AG10803 (cell line): ENCODE measurements around the gene DOC2B.
"Not testable (repeated sequence)": the region's sequence is repeated elsewhere in the genome, so short reads cannot be mapped to it uniquely, and the experiment has no call there.

Source experiments
- DNase-seq: peaks from one replicate; pipeline ENCODE4 v3.0.0; 2010; ENCODE audit warnings: low read depth
- H3K4me3 ChIP-seq: 2 replicates; pipeline ENCODE4 v1.5.1; 2011; ENCODE audit warnings: mild to moderate bottlenecking, low read length, control low read depth
- CTCF ChIP-seq: conservative IDR thresholded peaks from 2 replicates; pipeline ENCODE4 v1.5.1; 2011; ENCODE audit warnings: mild to moderate bottlenecking, low read length, control low read depth, inconsistent platforms

Gene DOC2B

GRCh38 chr17:206941-207560 is 25.6 kb upstream of the DOC2B start:
- no peak overlapping the region for H3K4me3 ChIP-seq
- DNase-seq, result no peak
- no peak for TF ChIP-seq CTCF

- DNase-seq, H3K4me3 ChIP-seq: not testable (repeated sequence)
Observed at GRCh38 chr17:206484-206883, 25.0 kb upstream of the DOC2B start.

GRCh38 chr17:205817-206216 is 24.4 kb upstream of the DOC2B start:
- H3K4me3 ChIP-seq, result no peak overlapping the region
- TF ChIP-seq CTCF, result no peak
- no peak for DNase-seq

GRCh38 chr17:205148-205669 is 23.8 kb upstream of the DOC2B start:
- TF ChIP-seq CTCF, result no peak
- DNase-seq, result no peak
- H3K4me3 ChIP-seq, result no peak overlapping the region

GRCh38 chr17:204427-205147 is 23.1 kb upstream of the DOC2B start:
- no peak overlapping the region for H3K4me3 ChIP-seq
- no peak for DNase-seq
- no peak for TF ChIP-seq CTCF

GRCh38 chr17:202501-202951 is 21.1 kb upstream of the DOC2B start:
- no peak for DNase-seq
- TF ChIP-seq CTCF, result no peak
- H3K4me3 ChIP-seq, result no peak overlapping the region

- not testable (repeated sequence) for H3K4me3 ChIP-seq, DNase-seq
Observed at GRCh38 chr17:201736-202135, 20.3 kb upstream of the DOC2B start.

- not testable (repeated sequence) for DNase-seq, H3K4me3 ChIP-seq
Observed at GRCh38 chr17:201257-201656, 19.8 kb upstream of the DOC2B start.
